Neural cell (in vitro differentiated cells): ENCODE measurements around the gene ESPNL. TPM values are rescaled to one million over a fixed set of nuclear protein-coding genes. Genes with fewer than 3 reads are reported as not detected.
A peak's percentile ranks its signal among the peaks of the same experiment; 100 is the strongest.

Source experiments
- H2AFZ ChIP-seq: fragments of 200-600, 300-800 bp; sonication (generic), shearing (Covaris generic); 2 replicates; pipeline ENCODE4 v1.6.0; 2014; ENCODE audit warnings: low read depth, mild to moderate bottlenecking, antibody characterized with exemption, low read length, moderate library complexity
- H3F3A ChIP-seq: fragments of 200-600 bp; shearing (Covaris generic); 2 replicates; pipeline ENCODE4 v1.6.1; 2016; ENCODE audit warnings: mild to moderate bottlenecking, moderate library complexity, mixed read lengths, antibody characterized with exemption, low read length; ENCODE audit not compliant: insufficient read depth, poor library complexity, severe bottlenecking
- H3K27ac ChIP-seq: fragments of 200-600, 300-800 bp; sonication (generic), shearing (Covaris generic); 2 replicates; pipeline ENCODE4 v1.5.1; 2014; ENCODE audit warnings: mild to moderate bottlenecking, low read length, moderate library complexity
- H3K27me3 ChIP-seq: fragments of 300-800, 200-600 bp; sonication (generic), shearing (Covaris generic); 2 replicates; pipeline ENCODE4 v1.6.0; 2014; ENCODE audit warnings: mild to moderate bottlenecking, low read depth, low read length, moderate library complexity; ENCODE audit not compliant: insufficient read depth
- H3K36me3 ChIP-seq: fragments of 300-800, 200-600 bp; sonication (generic), shearing (Covaris generic); 2 replicates; pipeline ENCODE4 v1.5.1; 2014; ENCODE audit warnings: mild to moderate bottlenecking, antibody characterized with exemption, low read length, moderate library complexity; ENCODE audit not compliant: insufficient read depth
- H3K4me2 ChIP-seq: fragments of 300-800, 200-600 bp; sonication (generic), shearing (Covaris generic); 2 replicates; pipeline ENCODE4 v1.6.0; 2014; ENCODE audit warnings: mild to moderate bottlenecking, low read length
- H3K4me3 ChIP-seq: fragments of 300-800, 200-600 bp; sonication (generic), shearing (Covaris generic); 2 replicates; pipeline ENCODE4 v1.5.1; 2014; ENCODE audit warnings: mild to moderate bottlenecking, low read length, moderate library complexity
- H3K79me2 ChIP-seq: fragments of 200-600 bp; shearing (Covaris generic); replicated peaks from 2 replicates; pipeline ENCODE4 v1.6.0; 2014; ENCODE audit warnings: mild to moderate bottlenecking, low read length, moderate library complexity; ENCODE audit not compliant: insufficient read depth
- H3K9ac ChIP-seq: fragments of 300-800, 200-600 bp; sonication (generic), shearing (Covaris generic); 2 replicates; pipeline ENCODE4 v1.6.1; 2016; ENCODE audit warnings: mild to moderate bottlenecking, low read length, mixed read lengths
- H3K9me2 ChIP-seq: fragments of 200-600 bp; shearing (Covaris generic); 2 replicates; pipeline ENCODE4 v1.6.1; 2016; ENCODE audit warnings: mild to moderate bottlenecking, low read length, mixed read lengths; ENCODE audit not compliant: insufficient read depth
- H3K9me3 ChIP-seq: fragments of 200-600, 300-800 bp; sonication (generic), shearing (Covaris generic); 2 replicates; pipeline ENCODE4 v1.6.1; 2016; ENCODE audit warnings: mild to moderate bottlenecking, mixed run types, low read length, moderate library complexity, mixed read lengths
- H4K20me1 ChIP-seq: fragments of 200-600 bp; shearing (Covaris generic); 2 replicates; pipeline ENCODE4 v1.6.1; 2016; ENCODE audit warnings: mild to moderate bottlenecking, mixed run types; ENCODE audit not compliant: insufficient read depth
- EP300 ChIP-seq: fragments of 450-650 bp; conservative IDR thresholded peaks from 2 replicates; pipeline ENCODE4 v1.6.1; 2014; ENCODE audit warnings: antibody characterized with exemption, mild to moderate bottlenecking, moderate library complexity; ENCODE audit not compliant: poor library complexity, severe bottlenecking
- EZH2 ChIP-seq: fragments of 200-600, 300-800 bp; shearing (Covaris generic), sonication (generic); IDR thresholded peaks from 2 replicates; pipeline ENCODE4 v1.6.1; 2014; ENCODE audit warnings: antibody characterized with exemption, low read length, borderline replicate concordance, mild to moderate bottlenecking; ENCODE audit not compliant: insufficient read depth, poor library complexity, severe bottlenecking
- MXI1 ChIP-seq: fragments of 450-650 bp; conservative IDR thresholded peaks from 2 replicates; pipeline ENCODE4 v1.6.1; 2014; ENCODE audit warnings: antibody characterized with exemption, mild to moderate bottlenecking; ENCODE audit not compliant: poor library complexity, severe bottlenecking
- POLR2AphosphoS5 ChIP-seq: IDR thresholded peaks from 2 replicates; pipeline ENCODE4 v1.6.1; 2012
- RAD21 ChIP-seq: fragments of 450-650 bp; conservative IDR thresholded peaks from 2 replicates; pipeline ENCODE4 v1.6.1; 2014; ENCODE audit warnings: antibody characterized with exemption, mild to moderate bottlenecking, moderate library complexity
- SMC3 ChIP-seq: fragments of 450-650 bp; conservative IDR thresholded peaks from 2 replicates; pipeline ENCODE4 v1.6.1; 2014; ENCODE audit warnings: antibody characterized with exemption, mild to moderate bottlenecking, moderate library complexity; ENCODE audit not compliant: poor library complexity
- TAF1 ChIP-seq: IDR thresholded peaks from 2 replicates; pipeline ENCODE4 v1.6.1; 2012; ENCODE audit warnings: low read depth
- polyA plus RNA-seq: library from polyadenylated mRNA; depleted of rRNA; stranded (reverse); fragments of >200 nt; gene quantifications from 2 replicates; pipeline ENCODE4 v1.2.3, GENCODE V29; 2014
- TF ChIP-seq, protein P1 (sequence below): fragments of 450-650 bp; IDR thresholded peaks from 2 replicates; pipeline ENCODE4 v1.5.1; 2014; ENCODE audit warnings: antibody characterized with exemption, mild to moderate bottlenecking, moderate library complexity; ENCODE audit not compliant: poor library complexity, severe bottlenecking
- TF ChIP-seq, protein P2 (sequence below): IDR thresholded peaks from 2 replicates; pipeline ENCODE4 v1.6.1; 2012; ENCODE audit warnings: borderline replicate concordance

The ESPNL gene
- polyA plus RNA-seq, 1 donor from 2014 or later: 0.69 TPM

DNA sequence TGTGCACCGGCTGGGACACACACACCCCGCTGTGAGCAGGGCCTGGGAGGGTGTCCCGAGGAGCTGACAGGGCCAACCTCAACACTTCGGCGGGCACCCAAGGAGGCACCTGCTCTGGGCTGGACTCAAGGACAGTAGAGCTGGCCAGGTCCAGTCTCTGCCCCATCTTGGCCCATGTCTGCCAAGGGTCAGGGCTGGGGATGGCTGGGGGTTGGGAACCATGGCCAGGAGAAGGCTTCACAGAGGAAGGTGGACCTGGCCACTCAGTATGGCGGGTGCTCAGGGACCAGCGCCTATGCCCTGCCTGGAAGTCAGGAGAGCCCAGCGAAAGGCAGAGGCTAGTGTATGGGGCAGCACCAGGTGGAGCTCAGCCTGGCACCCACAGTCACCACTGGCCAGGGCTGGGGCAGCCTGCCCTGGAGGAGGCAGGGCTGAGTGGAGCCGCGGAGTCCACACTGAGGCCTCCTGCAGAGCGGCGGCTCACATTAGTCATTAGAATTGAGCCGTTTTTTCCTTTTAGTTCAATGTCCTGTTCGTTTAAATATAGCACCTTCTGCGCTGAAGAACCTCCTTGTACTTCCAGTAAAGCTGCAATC is 62.8 kb downstream of the ESPNL start:
- H3K4me3 ChIP-seq: peak overlapping the region; percentile 47
- H3K9me2 ChIP-seq: no peaks in the 10 kb centered on the region
- TF ChIP-seq, protein P1, sequence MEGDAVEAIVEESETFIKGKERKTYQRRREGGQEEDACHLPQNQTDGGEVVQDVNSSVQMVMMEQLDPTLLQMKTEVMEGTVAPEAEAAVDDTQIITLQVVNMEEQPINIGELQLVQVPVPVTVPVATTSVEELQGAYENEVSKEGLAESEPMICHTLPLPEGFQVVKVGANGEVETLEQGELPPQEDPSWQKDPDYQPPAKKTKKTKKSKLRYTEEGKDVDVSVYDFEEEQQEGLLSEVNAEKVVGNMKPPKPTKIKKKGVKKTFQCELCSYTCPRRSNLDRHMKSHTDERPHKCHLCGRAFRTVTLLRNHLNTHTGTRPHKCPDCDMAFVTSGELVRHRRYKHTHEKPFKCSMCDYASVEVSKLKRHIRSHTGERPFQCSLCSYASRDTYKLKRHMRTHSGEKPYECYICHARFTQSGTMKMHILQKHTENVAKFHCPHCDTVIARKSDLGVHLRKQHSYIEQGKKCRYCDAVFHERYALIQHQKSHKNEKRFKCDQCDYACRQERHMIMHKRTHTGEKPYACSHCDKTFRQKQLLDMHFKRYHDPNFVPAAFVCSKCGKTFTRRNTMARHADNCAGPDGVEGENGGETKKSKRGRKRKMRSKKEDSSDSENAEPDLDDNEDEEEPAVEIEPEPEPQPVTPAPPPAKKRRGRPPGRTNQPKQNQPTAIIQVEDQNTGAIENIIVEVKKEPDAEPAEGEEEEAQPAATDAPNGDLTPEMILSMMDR: no peak
- TF ChIP-seq EP300 (no peak), EZH2 (no peak), TAF1 (no peak), SMC3 (no peak), RAD21 (no peak), MXI1 (no peak), POLR2AphosphoS5 (no peak)
- TF ChIP-seq, protein P2, sequence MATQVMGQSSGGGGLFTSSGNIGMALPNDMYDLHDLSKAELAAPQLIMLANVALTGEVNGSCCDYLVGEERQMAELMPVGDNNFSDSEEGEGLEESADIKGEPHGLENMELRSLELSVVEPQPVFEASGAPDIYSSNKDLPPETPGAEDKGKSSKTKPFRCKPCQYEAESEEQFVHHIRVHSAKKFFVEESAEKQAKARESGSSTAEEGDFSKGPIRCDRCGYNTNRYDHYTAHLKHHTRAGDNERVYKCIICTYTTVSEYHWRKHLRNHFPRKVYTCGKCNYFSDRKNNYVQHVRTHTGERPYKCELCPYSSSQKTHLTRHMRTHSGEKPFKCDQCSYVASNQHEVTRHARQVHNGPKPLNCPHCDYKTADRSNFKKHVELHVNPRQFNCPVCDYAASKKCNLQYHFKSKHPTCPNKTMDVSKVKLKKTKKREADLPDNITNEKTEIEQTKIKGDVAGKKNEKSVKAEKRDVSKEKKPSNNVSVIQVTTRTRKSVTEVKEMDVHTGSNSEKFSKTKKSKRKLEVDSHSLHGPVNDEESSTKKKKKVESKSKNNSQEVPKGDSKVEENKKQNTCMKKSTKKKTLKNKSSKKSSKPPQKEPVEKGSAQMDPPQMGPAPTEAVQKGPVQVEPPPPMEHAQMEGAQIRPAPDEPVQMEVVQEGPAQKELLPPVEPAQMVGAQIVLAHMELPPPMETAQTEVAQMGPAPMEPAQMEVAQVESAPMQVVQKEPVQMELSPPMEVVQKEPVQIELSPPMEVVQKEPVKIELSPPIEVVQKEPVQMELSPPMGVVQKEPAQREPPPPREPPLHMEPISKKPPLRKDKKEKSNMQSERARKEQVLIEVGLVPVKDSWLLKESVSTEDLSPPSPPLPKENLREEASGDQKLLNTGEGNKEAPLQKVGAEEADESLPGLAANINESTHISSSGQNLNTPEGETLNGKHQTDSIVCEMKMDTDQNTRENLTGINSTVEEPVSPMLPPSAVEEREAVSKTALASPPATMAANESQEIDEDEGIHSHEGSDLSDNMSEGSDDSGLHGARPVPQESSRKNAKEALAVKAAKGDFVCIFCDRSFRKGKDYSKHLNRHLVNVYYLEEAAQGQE: no peak
- H3F3A ChIP-seq: no peaks in the 10 kb centered on the region
- no peak overlapping the region for H3K4me2 ChIP-seq
- peaks cover 50% of the 10 kb centered on the region for H3K27me3 ChIP-seq
- no peak overlapping the region for H3K27ac ChIP-seq
- H3K9ac ChIP-seq: no peak overlapping the region
- no peak overlapping the region for H2AFZ ChIP-seq
- H3K36me3 ChIP-seq: no peaks in the 10 kb centered on the region
- no peaks in the 10 kb centered on the region for H3K9me3 ChIP-seq
- no peaks in the 10 kb centered on the region for H4K20me1 ChIP-seq
- H3K79me2 ChIP-seq: no peaks in the 10 kb centered on the region

DNA sequence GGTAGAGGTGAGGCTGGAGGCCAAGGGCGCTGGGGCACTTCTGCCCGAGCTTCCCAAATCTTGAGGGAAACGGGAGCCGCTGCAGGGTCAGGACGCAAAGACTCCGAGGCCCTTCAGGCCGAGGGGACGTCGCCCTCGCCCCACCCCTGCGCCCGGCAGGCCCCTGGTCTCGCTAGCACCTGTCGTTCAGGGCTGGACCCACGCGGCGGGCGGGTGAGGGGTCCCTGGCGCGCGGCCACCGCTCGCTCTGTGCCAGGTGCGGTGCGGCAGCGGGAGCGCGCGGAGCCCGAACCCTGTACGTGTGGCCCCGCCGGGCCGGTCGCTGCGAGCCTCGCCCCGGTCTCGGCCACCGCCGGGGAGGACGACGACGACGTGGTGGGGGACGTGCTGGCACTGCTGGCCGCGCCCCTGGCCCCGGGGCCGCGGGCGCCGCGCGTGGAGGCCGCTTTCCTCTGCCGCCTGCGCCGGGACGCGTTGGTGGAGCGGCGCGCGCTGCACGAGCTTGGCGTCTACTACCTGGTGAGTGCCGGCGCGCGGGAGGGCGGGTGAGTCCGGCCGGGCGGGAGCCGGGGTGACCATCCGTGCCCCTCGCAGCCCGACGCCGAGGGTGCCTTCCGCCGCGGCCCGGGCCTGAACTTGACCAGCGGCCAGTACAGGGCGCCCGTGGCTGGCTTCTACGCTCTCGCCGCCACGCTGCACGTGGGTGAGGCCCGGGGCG is 63.5 kb downstream of the ESPNL start:
- Histone ChIP-seq H3K36me3 (no peaks in the 10 kb centered on the region), H3K9me2 (no peaks in the 10 kb centered on the region), H2AFZ (no peak overlapping the region), H3F3A (no peaks in the 10 kb centered on the region), H4K20me1 (no peaks in the 10 kb centered on the region), H3K27ac (no peak overlapping the region), H3K9me3 (no peaks in the 10 kb centered on the region), H3K9ac (no peak overlapping the region), H3K79me2 (no peaks in the 10 kb centered on the region), H3K27me3 (peaks cover 44% of the 10 kb centered on the region), H3K4me3 (peak overlapping the region; percentile 47), H3K4me2 (no peak overlapping the region)
- TF ChIP-seq POLR2AphosphoS5: no peak
- no peak for TF ChIP-seq MXI1
- TF ChIP-seq, protein P2: no peak
- TF ChIP-seq, protein P1: no peak
- no peak for TF ChIP-seq EZH2
- TF ChIP-seq EP300: no peak
- no peak for TF ChIP-seq TAF1
